Ovary (tissue), 9 donors: ENCODE data around the gene CLK1. TPM values are rescaled to one million over a fixed set of nuclear protein-coding genes. Genes with fewer than 3 reads are reported as not detected.

Experiments
- DNase-seq, 5 donors: peaks; one replicate each; pipeline ENCODE4 v3.0.0-alpha.2; 2019 to 2020
- H3K27ac ChIP-seq, 2 donors: fragments of 200-600 bp; one replicate each; pipeline versions ENCODE4 v1.5.1 to v1.8.0; 2019 to 2022
- H3K27me3 ChIP-seq: fragments of 200-600 bp; one replicate; pipeline ENCODE4 v1.8.0; 2022
- H3K36me3 ChIP-seq: fragments of 200-600 bp; sonication (generic); one replicate; pipeline ENCODE4 v1.5.1; 2019
- H3K4me1 ChIP-seq: one replicate; pipeline ENCODE4 v1.8.1; 2013; ENCODE audit warnings: mild to moderate bottlenecking, moderate library complexity; ENCODE audit not compliant: insufficient read depth
- H3K4me3 ChIP-seq: fragments of 200-600 bp; sonication (generic); one replicate; pipeline ENCODE4 v1.5.1; 2017
- H3K9me3 ChIP-seq, 2 donors: fragments of 200-600 bp in 1 of 2; sonication (generic) in 1 of 2; one replicate each; pipeline versions ENCODE4 v1.5.1 to v1.8.1; 2013 to 2019; ENCODE audit warnings: mild to moderate bottlenecking in 1 of 2, moderate library complexity in 1 of 2
- CTCF ChIP-seq, 3 donors: fragments of 450-650 bp in 2 of 3; fragments of 200-600 bp in 1 of 3; IDR thresholded peaks; one replicate each; pipeline versions ENCODE4 v1.5.1 to v1.8.0; 2016 to 2022; ENCODE audit warnings: antibody characterized with exemption in 3 of 3, mild to moderate bottlenecking in 1 of 3
- EP300 ChIP-seq: sonication (generic); formaldehyde crosslinking; IDR thresholded peaks from one replicate; pipeline ENCODE4 v1.6.1; 2017; ENCODE audit warnings: antibody characterized with exemption
- POLR2A ChIP-seq: fragments of 450-650 bp; IDR thresholded peaks from one replicate; pipeline ENCODE4 v1.6.1; 2017; ENCODE audit warnings: antibody characterized with exemption, mild to moderate bottlenecking, moderate library complexity
- WGBS, 3 donors: extraction: QIAGEN DNeasy Blood & Tissue Kit in 1 of 3; methylation state at CpG; one replicate each; pipeline versions ENCODE4 v1.1.5 to v1.1.7; 2013 to 2017; 5-methylcytosine and 5-hydroxymethylcytosine counted together
- intact Hi-C, 4 donors: fragments of 100-400 bp; cut with DNase I; formaldehyde crosslinking; loops; one replicate each; pipeline versions ENCODE4 v1.11.0 to v1.15.1; 2022 to 2023
- polyA plus RNA-seq, 2 donors: library from polyadenylated mRNA; stranded (reverse); fragments of 200-250 nt in 1 of 2; fragments of 350-450 nt in 1 of 2; fragmentation: Illumina TruSeq in 1 of 2; extraction: RNeasy Lipid Tissue Mini Kit (QIAGEN cat#74804) in 1 of 2; gene quantifications; one replicate each; pipeline ENCODE4 v1.2.3, GENCODE V29; 2013 to 2014
- total RNA-seq, 7 donors: library from RNA; depleted of rRNA in 2 of 7; stranded (reverse); fragments of >200 nt in 2 of 7; fragmentation: NEBNext Ultra II Directional in 3 of 7; extraction: Animal tissue kit (Norgen Biotek cat#: 25700) in 3 of 7; gene quantifications; one replicate each; pipeline versions ENCODE4 v1.1.0 to v1.2.4, GENCODE V29; 2016 to 2023
- donor health status: DM: no; HTN: no; CAD: no; lungs with moderate emphysema.
- donor health status: DM: no; HTN: no; CAD: no.
- donor health status: Bipolar disorder and iron deficiency.
- donor health status: DM: yes; HTN: yes; CAD: no.
- donor health status: DM: no; HTN: no; CAD: no.
- donor health status: DM: yes; HTN: yes; CAD: no.

CLK1 gene
- total and polyA plus RNA-seq, 9 donors: 88.3 to 266 (median 131) TPM

- 92 to 95% (median 93%) methylated on average over 23 to 24 of the region's 24 CpGs for WGBS, 3 donors
- no peaks in the 10 kb centered on the region for H3K4me1 ChIP-seq
- TF ChIP-seq POLR2A (no peak), CTCF (IDR thresholded peaks at IDR 0.05) (no peak), EP300 (no peak)
- no peaks in the 10 kb centered on the region for H3K36me3 ChIP-seq
- intact Hi-C loops: no loop called here
- H3K9me3 ChIP-seq: no peaks in the 10 kb centered on the region
- DNase-seq: no peak
- H3K27me3 ChIP-seq: no peaks in the 10 kb centered on the region
- no peak overlapping the region for H3K4me3 ChIP-seq
- no peak overlapping the region for H3K27ac ChIP-seq
Observed at GRCh38 chr2:200843993-200844948, 20.2 kb downstream of the CLK1 start.

DNA sequence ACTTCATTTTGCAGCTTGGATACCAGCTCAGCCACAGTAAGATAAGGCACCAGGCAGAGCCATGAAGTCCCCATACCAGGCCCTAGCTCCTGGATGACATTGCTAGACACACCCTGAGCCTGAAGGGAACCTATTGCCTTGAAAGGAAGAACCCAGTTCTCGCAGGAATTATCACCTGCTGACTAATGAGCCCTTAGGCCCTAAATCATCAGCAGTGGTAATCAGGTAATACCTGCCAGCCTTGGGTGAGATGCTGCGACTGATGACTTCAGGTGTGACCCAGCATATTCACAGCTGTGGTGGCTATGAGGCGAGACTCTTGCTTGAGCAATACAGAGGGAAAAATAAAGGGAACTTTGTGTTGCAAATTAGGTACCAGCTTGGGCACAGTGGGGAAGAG, 24.9 kb downstream of the CLK1 start:
- Histone ChIP-seq H3K4me3 (no peak overlapping the region), H3K9me3 (peaks cover 0 to 6% of the 10 kb centered on the region in 2 donors), H3K27ac (no peak overlapping the region), H3K27me3 (no peaks in the 10 kb centered on the region), H3K4me1 (no peaks in the 10 kb centered on the region), H3K36me3 (no peaks in the 10 kb centered on the region)
- WGBS, 3 donors: 89 to 98% (median 97%) methylated on average over 3 of the region's 3 CpGs
- TF ChIP-seq CTCF (IDR thresholded peaks at IDR 0.05) (no peak), EP300 (no peak), POLR2A (no peak)
- no peak for DNase-seq
- intact Hi-C loops: no loop called here

- no peaks in the 10 kb centered on the region for H3K27me3 ChIP-seq
- TF ChIP-seq POLR2A (no peak), CTCF (IDR thresholded peaks at IDR 0.05) (no peak), EP300 (no peak)
- H3K36me3 ChIP-seq: no peaks in the 10 kb centered on the region
- no peak for DNase-seq
- no peak overlapping the region for H3K27ac ChIP-seq
- intact Hi-C loops: no loop called here
- no peak overlapping the region for H3K4me3 ChIP-seq
- peaks cover 0 to 6% of the 10 kb centered on the region in 2 donors for H3K9me3 ChIP-seq
- WGBS, 3 donors: 94 to 96% (median 96%) methylated on average over 4 of the region's 4 CpGs
- H3K4me1 ChIP-seq: peaks cover 9% of the 10 kb centered on the region
Observed at GRCh38 chr2:200834701-200835100, 29.8 kb downstream of the CLK1 start.

DNA sequence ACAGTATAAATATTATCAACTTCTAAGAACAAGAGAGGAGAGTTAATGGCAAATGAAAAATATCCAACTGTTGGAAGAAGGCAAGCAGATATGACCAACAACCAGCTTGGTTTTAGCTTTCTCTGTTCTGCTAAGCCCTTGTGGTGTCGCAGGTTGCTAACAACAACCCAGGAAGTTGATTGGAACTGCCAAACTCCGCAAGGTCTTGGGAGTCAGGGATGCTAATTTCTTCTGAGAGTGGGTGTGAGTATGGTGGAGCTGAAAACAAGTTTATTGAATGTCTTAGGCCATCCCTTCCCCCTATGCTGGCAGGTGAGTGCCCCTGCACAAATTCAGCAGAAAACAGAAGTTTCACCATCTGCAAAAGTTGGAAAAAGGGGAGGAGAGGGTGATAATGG, 35.2 kb downstream of the CLK1 start:
- intact Hi-C loops: loop anchor here in 1 of 4 donors (5.0 kb wide), 1 partner anchor 257 kb away; no protein-coding TSS in a partner anchor
- H3K27me3 ChIP-seq: no peaks in the 10 kb centered on the region
- H3K4me1 ChIP-seq: peaks cover 18% of the 10 kb centered on the region
- H3K27ac ChIP-seq: peak overlapping the region in 1 of 2 donors; percentile 60
- H3K4me3 ChIP-seq: no peak overlapping the region
- no peaks in the 10 kb centered on the region for H3K9me3 ChIP-seq
- WGBS, 3 donors: 71 to 85% (median 76%) methylated on average over 2 of the region's 2 CpGs
- no peak for DNase-seq
- TF ChIP-seq EP300 (no peak), CTCF (IDR thresholded peaks at IDR 0.05) (no peak), POLR2A (no peak)
- H3K36me3 ChIP-seq: no peaks in the 10 kb centered on the region
